GM12878 (cell line): ENCODE results near the gene SLC16A10.

ENCODE experiments used
- POLR2A ChIP-seq: IDR thresholded peaks from 2 replicates; pipeline ENCODE4 v1.6.1; 2011; ENCODE audit warnings: low read depth, mild to moderate bottlenecking, low read length
- RFX5 ChIP-seq: IDR thresholded peaks from 2 replicates; pipeline ENCODE4 v1.6.1; 2011; ENCODE audit warnings: low read depth, low read length, improper control_type of control experiment
- TF ChIP-seq, protein P1 (sequence below): fragments of 450-650 bp; IDR thresholded peaks from 2 replicates; pipeline ENCODE4 v1.6.1; 2016; ENCODE audit warnings: mild to moderate bottlenecking
- TF ChIP-seq, protein P2 (sequence below): fragments of 150-350 bp; IDR thresholded peaks from 2 replicates; pipeline ENCODE4 v1.6.1; 2014; ENCODE audit warnings: mild to moderate bottlenecking, low read depth, low read length
- TF ChIP-seq, protein P3 (sequence below), 3 experiments: IDR thresholded peaks in 2 of 3; conservative IDR thresholded peaks in 1 of 3; 2 replicates each; pipeline ENCODE4 v1.5.1; 2011; ENCODE audit warnings: low read depth in 3 of 3, low read length in 3 of 3, mild to moderate bottlenecking in 3 of 3, control low read depth in 2 of 3, moderate library complexity in 2 of 3, inconsistent platforms in 1 of 3, mixed read lengths in 1 of 3; ENCODE audit not compliant: control insufficient read depth in 2 of 3, insufficient read depth in 1 of 3; ENCODE audit errors: extremely low read depth in 1 of 3

- TF ChIP-seq, protein P1, sequence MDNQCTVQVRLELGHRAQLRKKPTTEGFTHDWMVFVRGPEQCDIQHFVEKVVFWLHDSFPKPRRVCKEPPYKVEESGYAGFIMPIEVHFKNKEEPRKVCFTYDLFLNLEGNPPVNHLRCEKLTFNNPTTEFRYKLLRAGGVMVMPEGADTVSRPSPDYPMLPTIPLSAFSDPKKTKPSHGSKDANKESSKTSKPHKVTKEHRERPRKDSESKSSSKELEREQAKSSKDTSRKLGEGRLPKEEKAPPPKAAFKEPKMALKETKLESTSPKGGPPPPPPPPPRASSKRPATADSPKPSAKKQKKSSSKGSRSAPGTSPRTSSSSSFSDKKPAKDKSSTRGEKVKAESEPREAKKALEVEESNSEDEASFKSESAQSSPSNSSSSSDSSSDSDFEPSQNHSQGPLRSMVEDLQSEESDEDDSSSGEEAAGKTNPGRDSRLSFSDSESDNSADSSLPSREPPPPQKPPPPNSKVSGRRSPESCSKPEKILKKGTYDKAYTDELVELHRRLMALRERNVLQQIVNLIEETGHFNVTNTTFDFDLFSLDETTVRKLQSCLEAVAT: no peak
- TF ChIP-seq RFX5 (no peak), POLR2A (no peak)
- TF ChIP-seq, protein P2, sequence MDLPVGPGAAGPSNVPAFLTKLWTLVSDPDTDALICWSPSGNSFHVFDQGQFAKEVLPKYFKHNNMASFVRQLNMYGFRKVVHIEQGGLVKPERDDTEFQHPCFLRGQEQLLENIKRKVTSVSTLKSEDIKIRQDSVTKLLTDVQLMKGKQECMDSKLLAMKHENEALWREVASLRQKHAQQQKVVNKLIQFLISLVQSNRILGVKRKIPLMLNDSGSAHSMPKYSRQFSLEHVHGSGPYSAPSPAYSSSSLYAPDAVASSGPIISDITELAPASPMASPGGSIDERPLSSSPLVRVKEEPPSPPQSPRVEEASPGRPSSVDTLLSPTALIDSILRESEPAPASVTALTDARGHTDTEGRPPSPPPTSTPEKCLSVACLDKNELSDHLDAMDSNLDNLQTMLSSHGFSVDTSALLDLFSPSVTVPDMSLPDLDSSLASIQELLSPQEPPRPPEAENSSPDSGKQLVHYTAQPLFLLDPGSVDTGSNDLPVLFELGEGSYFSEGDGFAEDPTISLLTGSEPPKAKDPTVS: no peak
- TF ChIP-seq, protein P3, sequence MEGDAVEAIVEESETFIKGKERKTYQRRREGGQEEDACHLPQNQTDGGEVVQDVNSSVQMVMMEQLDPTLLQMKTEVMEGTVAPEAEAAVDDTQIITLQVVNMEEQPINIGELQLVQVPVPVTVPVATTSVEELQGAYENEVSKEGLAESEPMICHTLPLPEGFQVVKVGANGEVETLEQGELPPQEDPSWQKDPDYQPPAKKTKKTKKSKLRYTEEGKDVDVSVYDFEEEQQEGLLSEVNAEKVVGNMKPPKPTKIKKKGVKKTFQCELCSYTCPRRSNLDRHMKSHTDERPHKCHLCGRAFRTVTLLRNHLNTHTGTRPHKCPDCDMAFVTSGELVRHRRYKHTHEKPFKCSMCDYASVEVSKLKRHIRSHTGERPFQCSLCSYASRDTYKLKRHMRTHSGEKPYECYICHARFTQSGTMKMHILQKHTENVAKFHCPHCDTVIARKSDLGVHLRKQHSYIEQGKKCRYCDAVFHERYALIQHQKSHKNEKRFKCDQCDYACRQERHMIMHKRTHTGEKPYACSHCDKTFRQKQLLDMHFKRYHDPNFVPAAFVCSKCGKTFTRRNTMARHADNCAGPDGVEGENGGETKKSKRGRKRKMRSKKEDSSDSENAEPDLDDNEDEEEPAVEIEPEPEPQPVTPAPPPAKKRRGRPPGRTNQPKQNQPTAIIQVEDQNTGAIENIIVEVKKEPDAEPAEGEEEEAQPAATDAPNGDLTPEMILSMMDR (IDR thresholded peaks at IDR 0.05 in 2 of 3, conservative IDR thresholded peaks at IDR 0.05 in 1 of 3; ENCODE audit: control insufficient read depth in 2 of 3, extremely low read depth in 1 of 3, insufficient read depth in 1 of 3, low read depth in 3 of 3, low read length in 3 of 3): no peak
Observed at GRCh38 chr6:111113336-111114086, 26.2 kb downstream of the SLC16A10 start.
